Ammon's horn (tissue), 1 donor: ENCODE results near the gene FCGR3A.

Source experiments
- DNase-seq: peaks from one replicate; pipeline ENCODE4 v3.0.0-alpha.2; 2016; ENCODE audit warnings: low spot score

The FCGR3A gene

GRCh38 chr1:161501234-161501633, 48.4 kb downstream of the FCGR3A start:
- DNase-seq = no peak

GRCh38 chr1:161499099-161500039, 50.2 kb downstream of the FCGR3A start:
- DNase-seq = peak; percentile 60

- DNase-seq = no peak
Measured at GRCh38 chr1:161498646-161499045, 51.0 kb downstream of the FCGR3A start.

- DNase-seq = no peak
Measured at GRCh38 chr1:161497961-161498360, 51.7 kb downstream of the FCGR3A start.

- DNase-seq = no peak
Measured at GRCh38 chr1:161495490-161495889, 54.1 kb downstream of the FCGR3A start.

- DNase-seq = no peak
Measured at GRCh38 chr1:161494091-161494735, 55.4 kb downstream of the FCGR3A start.

GRCh38 chr1:161492827-161493226, 56.8 kb downstream of the FCGR3A start:
- peak; percentile 72 for DNase-seq
